AG10803 (cell line): Measurements from ENCODE around the gene ZNF608.

Source experiments
- DNase-seq: peaks from one replicate; pipeline ENCODE4 v3.0.0; 2010; ENCODE audit warnings: low read depth
- H3K4me3 ChIP-seq: 2 replicates; pipeline ENCODE4 v1.5.1; 2011; ENCODE audit warnings: mild to moderate bottlenecking, low read length, control low read depth
- TF ChIP-seq, protein P1 (sequence below): conservative IDR thresholded peaks from 2 replicates; pipeline ENCODE4 v1.5.1; 2011; ENCODE audit warnings: mild to moderate bottlenecking, low read length, control low read depth, inconsistent platforms

The ZNF608 gene

DNA sequence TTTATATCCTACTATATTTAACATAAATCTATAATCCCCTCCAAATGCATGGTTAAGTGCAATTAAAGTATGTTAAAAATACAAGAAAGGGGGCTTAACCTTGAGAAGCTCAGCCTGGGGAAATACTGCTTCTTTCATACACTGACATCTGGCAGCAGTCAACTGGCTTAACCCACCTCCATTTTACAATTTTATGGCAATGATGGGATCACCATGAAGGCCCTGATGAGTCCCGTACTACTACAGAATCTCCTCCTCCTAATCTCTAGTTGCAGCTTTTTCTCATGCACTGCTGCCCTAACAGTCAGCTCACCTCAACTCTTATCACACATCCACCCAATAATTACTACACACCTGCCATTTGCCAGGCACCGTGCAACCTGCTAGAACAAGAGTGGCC lies 40.9 kb downstream of the ZNF608 start:
- DNase-seq = no peak
- TF ChIP-seq, protein P1, sequence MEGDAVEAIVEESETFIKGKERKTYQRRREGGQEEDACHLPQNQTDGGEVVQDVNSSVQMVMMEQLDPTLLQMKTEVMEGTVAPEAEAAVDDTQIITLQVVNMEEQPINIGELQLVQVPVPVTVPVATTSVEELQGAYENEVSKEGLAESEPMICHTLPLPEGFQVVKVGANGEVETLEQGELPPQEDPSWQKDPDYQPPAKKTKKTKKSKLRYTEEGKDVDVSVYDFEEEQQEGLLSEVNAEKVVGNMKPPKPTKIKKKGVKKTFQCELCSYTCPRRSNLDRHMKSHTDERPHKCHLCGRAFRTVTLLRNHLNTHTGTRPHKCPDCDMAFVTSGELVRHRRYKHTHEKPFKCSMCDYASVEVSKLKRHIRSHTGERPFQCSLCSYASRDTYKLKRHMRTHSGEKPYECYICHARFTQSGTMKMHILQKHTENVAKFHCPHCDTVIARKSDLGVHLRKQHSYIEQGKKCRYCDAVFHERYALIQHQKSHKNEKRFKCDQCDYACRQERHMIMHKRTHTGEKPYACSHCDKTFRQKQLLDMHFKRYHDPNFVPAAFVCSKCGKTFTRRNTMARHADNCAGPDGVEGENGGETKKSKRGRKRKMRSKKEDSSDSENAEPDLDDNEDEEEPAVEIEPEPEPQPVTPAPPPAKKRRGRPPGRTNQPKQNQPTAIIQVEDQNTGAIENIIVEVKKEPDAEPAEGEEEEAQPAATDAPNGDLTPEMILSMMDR = no peak

DNA sequence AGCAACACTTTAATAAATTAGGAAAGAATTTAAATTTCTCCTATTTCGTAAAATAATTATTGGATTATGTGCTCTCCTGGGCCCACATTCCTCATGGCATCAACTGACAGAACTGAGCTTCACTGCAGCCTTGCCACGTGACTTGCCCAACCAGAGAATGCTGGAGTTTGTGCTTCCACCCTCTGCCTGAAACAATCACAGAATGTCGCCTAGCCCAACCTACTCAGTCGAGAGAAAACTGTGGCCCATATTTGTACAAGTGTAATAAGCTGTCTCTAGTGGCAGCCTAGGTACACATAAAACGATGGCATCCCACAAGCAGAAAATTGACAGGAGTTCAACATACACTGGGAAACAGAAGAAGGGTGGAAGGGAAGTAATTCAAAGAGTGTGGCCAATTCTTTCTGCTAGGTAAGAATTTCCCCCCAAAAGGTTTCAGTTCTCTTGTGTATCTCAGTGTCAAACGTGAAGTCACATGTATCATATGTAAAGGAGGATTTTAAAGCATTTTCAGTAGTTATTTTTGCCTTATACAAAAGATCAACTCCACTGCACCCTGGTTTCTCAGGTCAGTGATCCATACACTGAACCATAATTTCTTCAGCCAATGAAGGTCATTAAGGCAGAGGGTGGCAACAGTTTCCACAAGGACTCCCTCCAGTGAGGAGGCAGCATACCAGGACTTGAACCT lies 41.7 kb downstream of the ZNF608 start:
- DNase-seq = no peak
- TF ChIP-seq, protein P1 = no peak
- no peak overlapping the region for H3K4me3 ChIP-seq

More for the DNA sequence above, 40.9 kb downstream of the ZNF608 start:
- H3K4me3 ChIP-seq = no peak overlapping the region

DNA sequence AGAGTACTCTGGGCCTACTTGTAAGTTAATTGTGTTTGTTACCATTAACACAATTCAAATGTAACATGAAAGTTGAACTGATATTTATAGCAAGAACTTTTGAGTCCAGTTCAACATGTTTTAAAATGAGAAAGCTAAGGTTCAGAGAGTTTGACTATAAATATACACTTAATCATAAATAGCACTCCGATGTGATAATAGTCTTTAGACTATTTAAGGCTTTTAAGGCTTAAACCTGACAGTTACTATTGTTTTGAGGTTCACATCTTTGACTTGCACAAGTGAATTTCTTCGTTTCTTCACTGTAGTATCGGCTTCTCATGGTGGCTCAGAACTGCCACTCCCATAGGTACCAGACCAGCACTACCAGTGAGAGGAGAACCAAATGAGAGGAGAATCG lies 42.4 kb downstream of the ZNF608 start:
- DNase-seq = no peak
- TF ChIP-seq, protein P1 = no peak
- H3K4me3 ChIP-seq = no peak overlapping the region

DNA sequence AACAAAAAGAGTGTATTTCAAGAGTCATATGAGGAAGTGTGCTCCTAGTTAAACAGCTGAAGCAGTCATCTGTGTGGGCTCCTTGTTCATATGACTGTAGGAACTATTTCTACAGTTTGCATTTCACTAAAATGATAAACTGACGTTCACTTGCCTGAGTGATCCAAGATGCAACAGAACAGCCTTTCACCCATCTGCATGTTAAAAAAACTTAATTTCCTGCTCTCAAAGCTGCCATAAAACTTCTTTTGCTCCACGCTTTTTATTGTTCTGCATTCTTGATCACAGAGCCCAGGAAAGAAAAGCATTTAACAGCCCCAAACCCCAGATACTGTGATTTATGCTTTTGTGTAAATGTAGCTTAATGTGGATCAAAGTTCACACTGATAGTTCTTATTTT lies 43.9 kb downstream of the ZNF608 start:
- no peak for DNase-seq
- TF ChIP-seq, protein P1 = no peak
- H3K4me3 ChIP-seq = no peak overlapping the region

DNA sequence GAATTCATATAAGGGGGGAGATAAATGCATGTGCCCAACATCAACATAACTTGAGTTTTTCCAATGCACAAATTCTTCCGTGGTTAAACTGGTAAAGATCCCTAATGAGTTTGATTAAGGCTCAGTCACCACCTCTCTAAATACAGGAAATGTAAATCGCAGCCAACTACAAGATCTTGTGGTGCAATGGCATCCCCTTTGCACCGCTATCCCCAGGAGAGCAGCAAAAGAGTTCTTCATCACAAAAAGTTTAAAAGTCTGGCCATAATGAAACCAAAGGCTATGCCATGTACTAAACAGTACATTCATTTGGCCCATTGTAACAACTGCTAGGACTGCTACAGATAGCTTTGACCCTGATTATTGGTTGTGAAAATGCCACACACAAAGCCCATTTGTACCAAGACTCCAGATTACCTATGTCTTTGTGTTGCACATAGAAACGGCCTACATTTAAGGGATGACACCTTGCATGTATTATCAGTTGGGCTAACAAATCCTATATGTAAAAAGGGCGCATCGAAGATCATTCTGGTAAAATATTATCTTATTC lies 44.5 kb downstream of the ZNF608 start:
- TF ChIP-seq, protein P1 = no peak
- H3K4me3 ChIP-seq = no peak overlapping the region
- no peak for DNase-seq

DNA sequence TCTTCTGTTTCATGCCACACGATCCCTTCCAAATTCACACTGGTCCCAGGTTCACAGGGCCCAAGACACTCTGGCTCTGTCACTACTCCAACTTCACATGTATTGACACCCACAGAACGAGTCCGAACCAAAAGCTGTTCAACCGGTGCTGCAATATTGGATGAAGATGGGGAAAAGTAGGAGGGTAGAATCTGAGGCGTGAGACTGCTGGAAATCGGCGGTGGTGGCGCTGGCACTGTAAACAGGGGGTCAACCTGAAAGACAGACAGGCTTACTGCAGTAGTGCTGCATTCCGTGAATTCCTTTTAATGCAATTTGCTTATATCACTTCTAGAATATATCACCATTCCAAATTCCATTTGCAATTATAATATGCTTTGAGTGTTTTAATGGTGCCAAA lies 45.4 kb downstream of the ZNF608 start:
- TF ChIP-seq, protein P1 = no peak
- H3K4me3 ChIP-seq = no peak overlapping the region
- no peak for DNase-seq

DNA sequence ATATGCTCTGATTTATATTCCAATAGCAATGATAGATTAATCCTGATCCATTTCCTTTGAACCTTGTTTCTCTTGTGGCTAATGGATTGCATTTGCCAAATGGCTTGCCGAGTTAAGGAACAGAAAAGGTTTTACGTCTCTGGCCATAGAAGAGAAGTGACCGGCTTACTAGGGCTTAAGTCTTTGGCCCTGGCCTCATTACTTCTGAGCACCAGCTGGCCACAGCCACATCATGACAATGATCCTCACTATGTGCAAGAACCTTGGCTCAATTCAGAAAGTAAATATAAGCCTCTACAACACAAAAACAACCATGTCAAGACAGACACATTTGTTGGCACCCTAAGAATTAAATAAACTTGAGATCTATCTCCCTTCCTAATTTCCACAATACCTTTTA lies 46.1 kb downstream of the ZNF608 start:
- TF ChIP-seq, protein P1 = no peak
- no peak for DNase-seq

More for the DNA sequence above, 46.1 kb downstream of the ZNF608 start:
- no peak overlapping the region for H3K4me3 ChIP-seq
